ENCODE measurements around the gene ZKSCAN3.

The ZKSCAN3 gene

DNA sequence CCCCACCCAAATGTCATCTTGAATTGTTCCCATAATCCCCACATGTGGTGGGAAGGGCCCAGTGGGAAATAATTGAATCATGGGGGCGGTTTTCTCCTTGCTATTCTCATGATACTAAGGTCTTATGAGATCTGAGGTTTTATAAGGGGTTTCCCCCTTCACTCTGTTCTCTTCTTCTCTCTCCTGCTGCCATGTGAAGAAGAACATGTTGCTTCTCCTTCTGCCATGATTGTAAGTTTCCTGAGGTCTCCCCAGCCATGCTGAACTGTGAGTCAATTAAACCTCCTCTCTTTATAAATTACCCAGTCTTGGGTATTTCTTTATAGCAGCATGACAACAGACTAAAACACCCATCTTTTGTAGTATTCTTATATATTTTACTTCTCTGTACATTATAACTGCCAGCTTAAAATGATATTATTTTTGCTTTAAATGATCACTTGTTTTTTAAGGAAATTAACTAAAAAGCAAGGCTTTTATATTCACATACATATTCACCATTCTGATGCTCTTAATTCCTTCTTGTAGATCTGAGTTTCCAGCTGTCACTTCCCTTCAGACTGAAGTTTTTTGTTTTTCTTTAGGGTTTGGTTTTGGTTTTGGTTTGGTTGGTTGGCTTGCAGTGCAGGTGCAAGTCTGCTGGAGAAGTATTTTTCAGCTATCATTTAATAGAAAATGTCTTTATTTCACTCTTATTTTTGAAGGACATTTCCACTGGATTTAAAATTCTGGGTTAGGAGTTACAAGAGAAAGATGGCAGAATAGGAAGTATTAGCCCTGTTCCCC, 9.2 kb upstream of the ZKSCAN3 start:
- DNase-seq (ENCODE audit: extremely low spot score) = no peak
- no peak for TF ChIP-seq NFRKB (IDR thresholded peaks at IDR 0.05)
- no peak for TF ChIP-seq L3MBTL2 (conservative IDR thresholded peaks at IDR 0.05)
- TF ChIP-seq SP1 (IDR thresholded peaks at IDR 0.05) = no peak
- TF ChIP-seq, protein P1, sequence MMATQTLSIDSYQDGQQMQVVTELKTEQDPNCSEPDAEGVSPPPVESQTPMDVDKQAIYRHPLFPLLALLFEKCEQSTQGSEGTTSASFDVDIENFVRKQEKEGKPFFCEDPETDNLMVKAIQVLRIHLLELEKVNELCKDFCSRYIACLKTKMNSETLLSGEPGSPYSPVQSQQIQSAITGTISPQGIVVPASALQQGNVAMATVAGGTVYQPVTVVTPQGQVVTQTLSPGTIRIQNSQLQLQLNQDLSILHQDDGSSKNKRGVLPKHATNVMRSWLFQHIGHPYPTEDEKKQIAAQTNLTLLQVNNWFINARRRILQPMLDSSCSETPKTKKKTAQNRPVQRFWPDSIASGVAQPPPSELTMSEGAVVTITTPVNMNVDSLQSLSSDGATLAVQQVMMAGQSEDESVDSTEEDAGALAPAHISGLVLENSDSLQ (IDR thresholded peaks at IDR 0.05) = no peak
- no peak for TF ChIP-seq SUZ12 (IDR thresholded peaks at IDR 0.05)
- no peak for TF ChIP-seq CTBP1 (IDR thresholded peaks at IDR 0.05; ENCODE audit: borderline replicate concordance)
- no peak for TF ChIP-seq LEF1 (IDR thresholded peaks at IDR 0.05; ENCODE audit: borderline replicate concordance)
- TF ChIP-seq ZNF384 (IDR thresholded peaks at IDR 0.05) = no peak
- CTCF ChIA-PET = no interaction called here
- POLR2A ChIA-PET = interaction anchor here (1.3 kb wide), 1 partner anchor 9 kb away, joined by 3 read pairs; the partner anchor contains the start of gene ZKSCAN3

DNA sequence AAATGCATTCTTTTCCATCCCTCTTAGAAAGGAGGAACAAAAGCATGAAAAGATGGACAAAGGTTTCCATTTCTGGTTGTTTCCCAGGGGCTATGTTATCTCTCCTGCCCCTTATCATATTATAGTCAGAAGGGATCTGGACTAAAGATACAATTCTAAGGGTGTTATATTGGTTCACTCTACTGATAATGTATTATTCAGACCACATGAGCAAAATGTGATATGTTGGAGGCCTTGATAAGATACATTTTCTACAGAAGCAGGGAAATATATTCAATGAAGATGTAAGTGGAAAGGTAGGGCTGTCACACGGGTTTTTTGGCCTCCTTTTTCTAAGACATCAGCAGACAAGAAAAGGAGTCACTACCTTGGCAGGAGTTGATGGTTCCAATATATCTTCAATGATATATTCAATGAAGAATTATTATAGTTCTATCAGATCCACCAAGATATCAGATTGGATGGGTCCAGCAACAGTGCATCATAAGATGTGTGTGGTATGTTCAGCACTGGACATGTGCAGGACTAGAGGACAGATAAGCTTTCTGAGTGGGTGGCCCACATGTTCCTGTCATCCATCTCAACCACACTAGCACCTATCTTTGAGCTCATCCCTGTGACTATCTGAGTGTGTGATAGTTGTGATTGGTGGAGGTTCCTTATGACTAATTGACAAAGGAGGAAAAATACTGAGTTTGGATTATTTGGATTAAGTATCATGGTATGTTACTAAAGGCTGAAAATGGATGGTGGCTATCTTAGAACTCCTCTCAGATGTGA, 5.7 kb upstream of the ZKSCAN3 start:
- ChIA-PET POLR2A (interaction anchor here (1.1 kb wide), 1 partner anchor 9 kb away, joined by 3 read pairs; no protein-coding TSS in a partner anchor), CTCF (no interaction called here)
- no peak for TF ChIP-seq NFRKB (IDR thresholded peaks at IDR 0.05)
- DNase-seq (ENCODE audit: extremely low spot score) = no peak

DNA sequence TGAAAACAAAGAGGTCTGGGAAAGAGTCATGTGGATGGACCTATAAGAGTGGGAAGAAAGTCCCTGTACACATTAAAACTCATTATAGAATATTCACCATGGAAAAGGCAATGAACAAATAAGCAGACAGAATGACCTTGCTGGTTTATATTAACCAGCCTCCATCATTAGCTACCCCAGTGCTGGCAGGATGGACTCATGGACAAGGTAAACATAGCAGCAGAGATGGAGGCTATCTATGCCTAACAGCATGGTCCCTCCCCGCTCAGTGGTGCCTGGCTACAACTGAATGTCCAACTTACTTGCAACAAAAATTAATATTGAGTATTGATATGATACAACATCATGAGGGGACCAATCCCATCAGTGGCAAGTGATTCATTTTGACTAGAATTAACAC, 4.5 kb upstream of the ZKSCAN3 start:
- ChIA-PET CTCF (no interaction called here), POLR2A (interaction anchor here (0.8 to 1.2 kb wide), 2 partner anchors 9 to 204 kb away, joined by 4 read pairs; partner anchors contain the start of genes ZKSCAN8 and ZSCAN31)
- no peak for DNase-seq (ENCODE audit: extremely low spot score)
- TF ChIP-seq LEF1 (IDR thresholded peaks at IDR 0.05; ENCODE audit: borderline replicate concordance) (no peak), ZNF384 (IDR thresholded peaks at IDR 0.05) (no peak), HDGF (IDR thresholded peaks at IDR 0.05; ENCODE audit: borderline replicate concordance) (no peak), SUZ12 (IDR thresholded peaks at IDR 0.05) (no peak), NFRKB (IDR thresholded peaks at IDR 0.05) (no peak), FOXM1 (IDR thresholded peaks at IDR 0.05; ENCODE audit: borderline replicate concordance) (no peak), FOXA1 (IDR thresholded peaks at IDR 0.05) (no peak), CTBP1 (IDR thresholded peaks at IDR 0.05; ENCODE audit: borderline replicate concordance) (no peak), ARNT (IDR thresholded peaks at IDR 0.05) (no peak), L3MBTL2 (conservative IDR thresholded peaks at IDR 0.05) (no peak), SP1 (IDR thresholded peaks at IDR 0.05) (no peak), TARDBP (IDR thresholded peaks at IDR 0.05) (no peak), ELF4 (IDR thresholded peaks at IDR 0.05) (no peak), FOXK2 (IDR thresholded peaks at IDR 0.05) (no peak), BHLHE40 (IDR thresholded peaks at IDR 0.05; ENCODE audit: borderline replicate concordance) (no peak)
- TF ChIP-seq, protein P1 (IDR thresholded peaks at IDR 0.05) = no peak

DNA sequence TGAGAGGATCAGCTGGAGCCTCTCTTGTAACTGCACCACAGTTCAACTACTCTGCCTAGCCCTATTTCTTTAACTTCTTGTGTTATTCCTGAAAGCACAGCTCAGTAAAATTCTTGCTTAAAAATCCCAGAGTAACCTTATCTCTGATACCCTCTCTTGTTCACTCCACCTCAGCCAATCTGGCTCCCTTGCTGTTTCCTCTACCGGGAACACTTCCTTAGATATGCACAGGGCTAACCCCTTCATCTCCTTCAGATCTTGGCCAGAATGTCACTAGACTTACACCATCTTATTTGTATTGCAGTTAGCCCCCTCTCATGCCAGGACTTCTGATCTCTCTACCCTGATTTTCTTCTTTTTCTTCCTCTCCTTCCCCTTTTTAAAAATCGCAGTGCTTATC, 2.6 kb upstream of the ZKSCAN3 start:
- TF ChIP-seq BHLHE40 (IDR thresholded peaks at IDR 0.05; ENCODE audit: borderline replicate concordance) (no peak), LEF1 (IDR thresholded peaks at IDR 0.05; ENCODE audit: borderline replicate concordance) (no peak), ZNF384 (IDR thresholded peaks at IDR 0.05) (no peak), FOXA1 (IDR thresholded peaks at IDR 0.05) (no peak), HDGF (IDR thresholded peaks at IDR 0.05; ENCODE audit: borderline replicate concordance) (no peak), ELF4 (IDR thresholded peaks at IDR 0.05) (no peak), SP1 (IDR thresholded peaks at IDR 0.05) (no peak), SUZ12 (IDR thresholded peaks at IDR 0.05) (no peak), ARNT (IDR thresholded peaks at IDR 0.05) (no peak), L3MBTL2 (conservative IDR thresholded peaks at IDR 0.05) (no peak), FOXK2 (IDR thresholded peaks at IDR 0.05) (no peak), TARDBP (IDR thresholded peaks at IDR 0.05) (no peak), NFRKB (IDR thresholded peaks at IDR 0.05) (no peak), FOXM1 (IDR thresholded peaks at IDR 0.05; ENCODE audit: borderline replicate concordance) (no peak), CTBP1 (IDR thresholded peaks at IDR 0.05; ENCODE audit: borderline replicate concordance) (no peak)
- TF ChIP-seq, protein P1 (IDR thresholded peaks at IDR 0.05) = no peak
- no peak for DNase-seq (ENCODE audit: extremely low spot score)
- CTCF ChIA-PET = no interaction called here
- POLR2A ChIA-PET = interaction anchor here (0.6 to 2.1 kb wide), 6 partner anchors 9 to 454 kb away, joined by 3 to 8 read pairs (median 4); partner anchors contain the start of gene ZSCAN26

DNA sequence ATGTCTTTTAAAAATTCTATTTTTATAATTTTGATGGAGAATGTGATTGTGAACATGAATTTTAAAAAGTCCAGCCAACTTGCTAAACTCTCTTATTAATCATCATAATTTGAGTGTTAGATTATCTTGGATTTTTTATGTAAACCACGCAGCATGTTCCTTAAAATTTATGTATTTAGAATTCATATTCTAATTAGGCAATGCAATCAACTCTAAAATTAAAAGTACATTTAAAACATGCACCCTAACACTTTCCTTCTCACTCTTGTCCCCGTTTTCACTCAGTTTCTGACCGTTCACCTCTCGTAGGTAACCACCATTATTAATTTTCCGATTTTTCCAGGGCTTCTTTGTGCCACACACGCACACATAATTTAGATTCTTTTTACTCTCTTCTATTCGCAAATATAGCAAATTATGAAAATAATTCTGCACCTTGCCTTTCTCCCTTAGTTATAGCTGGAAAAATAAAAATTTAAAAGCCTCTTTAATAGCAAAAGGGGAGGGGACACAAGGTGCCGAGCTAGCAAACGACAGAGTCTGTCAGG, 329 bp upstream of the ZKSCAN3 start:
- ChIA-PET CTCF (no interaction called here), POLR2A (interaction anchor here (0.6 to 1.6 kb wide), 10 partner anchors 8 to 225 kb away, joined by 3 to 24 read pairs (median 4); partner anchors contain the start of genes PGBD1, ZKSCAN4, ZKSCAN8 and ZSCAN16)
- no peak for DNase-seq (ENCODE audit: extremely low spot score)
- TF ChIP-seq CTBP1 (IDR thresholded peaks at IDR 0.05; ENCODE audit: borderline replicate concordance) (no peak), ELF4 (IDR thresholded peaks at IDR 0.05) (no peak), NFRKB (IDR thresholded peaks at IDR 0.05) (no peak), LEF1 (IDR thresholded peaks at IDR 0.05; ENCODE audit: borderline replicate concordance) (no peak), BHLHE40 (IDR thresholded peaks at IDR 0.05; ENCODE audit: borderline replicate concordance) (no peak), FOXM1 (IDR thresholded peaks at IDR 0.05; ENCODE audit: borderline replicate concordance) (no peak), SUZ12 (IDR thresholded peaks at IDR 0.05) (no peak), TARDBP (IDR thresholded peaks at IDR 0.05) (no peak), L3MBTL2 (conservative IDR thresholded peaks at IDR 0.05) (no peak), HDGF (IDR thresholded peaks at IDR 0.05; ENCODE audit: borderline replicate concordance) (no peak), FOXA1 (IDR thresholded peaks at IDR 0.05) (no peak), SP1 (IDR thresholded peaks at IDR 0.05) (no peak), ZNF384 (IDR thresholded peaks at IDR 0.05) (no peak), ARNT (IDR thresholded peaks at IDR 0.05) (no peak), FOXK2 (IDR thresholded peaks at IDR 0.05) (no peak)
- TF ChIP-seq, protein P1 (IDR thresholded peaks at IDR 0.05) = no peak

All from HEK293T (cell line).